Lower lobe of right lung (tissue), 2 donors: ENCODE measurements around the gene NFE2. TPM values are rescaled to one million over a fixed set of nuclear protein-coding genes. Genes with fewer than 3 reads are reported as not detected.

Experiments used
- ATAC-seq, 2 donors: fragments of 200-7000 bp; cut with Tn5 transposase; one replicate each; pipeline ENCODE4 v1.9.1; 2020 to 2022; ENCODE audit warnings: mild to moderate bottlenecking in 2 of 2, moderate library complexity in 2 of 2
- DNase-seq: peaks from one replicate; pipeline ENCODE4 v3.0.0-alpha.2; 2020
- H3K27ac ChIP-seq: fragments of 200-600 bp; one replicate; pipeline ENCODE4 v1.8.0; 2022
- H3K27me3 ChIP-seq: fragments of 200-600 bp; one replicate; pipeline ENCODE4 v1.8.0; 2022; ENCODE audit warnings: low read depth
- H3K36me3 ChIP-seq: fragments of 200-600 bp; one replicate; pipeline ENCODE4 v1.8.0; 2022; ENCODE audit warnings: mild to moderate bottlenecking
- H3K4me1 ChIP-seq: fragments of 200-600 bp; one replicate; pipeline ENCODE4 v1.8.0; 2022
- H3K4me3 ChIP-seq: fragments of 200-600 bp; one replicate; pipeline ENCODE4 v1.8.0; 2022; ENCODE audit warnings: mild to moderate bottlenecking
- H3K9me3 ChIP-seq: fragments of 200-600 bp; one replicate; pipeline ENCODE4 v1.8.0; 2022
- CTCF ChIP-seq: fragments of 200-600 bp; IDR thresholded peaks from one replicate; pipeline ENCODE4 v1.8.0; 2022; ENCODE audit warnings: antibody characterized with exemption, mild to moderate bottlenecking
- intact Hi-C: fragments of 100-400 bp; cut with DNase I; formaldehyde crosslinking; loops from one replicate; pipeline ENCODE4 v1.11.0; 2022
- total RNA-seq: library from RNA; stranded (reverse); fragmentation: NEBNext Ultra II Directional; extraction: Animal tissue kit (Norgen Biotek cat#: 25700); gene quantifications from one replicate; pipeline ENCODE4 v1.2.1, GENCODE V29; 2021
- donor health status: DM: no; HTN: yes; CAD: no; lungs with severe emphysema.

Gene NFE2
- total RNA-seq, 1 donor from 2014 or later, result 13.5 TPM

GRCh38 chr12:54262403-54262925, 38.4 kb downstream of the NFE2 start:
- no peaks in the 10 kb centered on the region for H3K27me3 ChIP-seq
- ATAC-seq (no peak), DNase-seq (no peak)
- intact Hi-C loops, result no loop called here
- peaks cover 37% of the 10 kb centered on the region for H3K4me1 ChIP-seq
- H3K36me3 ChIP-seq, result peaks cover under 1% of the 10 kb centered on the region
- H3K27ac ChIP-seq, result no peak overlapping the region
- no peak for TF ChIP-seq CTCF
- H3K9me3 ChIP-seq, result no peaks in the 10 kb centered on the region
- no peak overlapping the region for H3K4me3 ChIP-seq

- peaks cover 37% of the 10 kb centered on the region for H3K4me1 ChIP-seq
- H3K36me3 ChIP-seq, result peaks cover 6% of the 10 kb centered on the region
- H3K4me3 ChIP-seq, result no peak overlapping the region
- no peaks in the 10 kb centered on the region for H3K27me3 ChIP-seq
- TF ChIP-seq CTCF, result no peak
- ATAC-seq (no peak), DNase-seq (no peak)
- intact Hi-C loops, result no loop called here
- H3K9me3 ChIP-seq, result no peaks in the 10 kb centered on the region
- H3K27ac ChIP-seq, result no peak overlapping the region
Measured at GRCh38 chr12:54261815-54262402, 38.9 kb downstream of the NFE2 start.

- Histone ChIP-seq H3K27me3 (no peaks in the 10 kb centered on the region), H3K27ac (peak overlapping the region; percentile 80), H3K4me1 (peaks cover 37% of the 10 kb centered on the region), H3K36me3 (peaks cover 31% of the 10 kb centered on the region), H3K4me3 (peak overlapping the region; percentile 49), H3K9me3 (no peaks in the 10 kb centered on the region)
- DNase-seq (peak; percentile 66), ATAC-seq (peak; percentile 92 to 95)
- intact Hi-C loops, result no loop called here
- no peak for TF ChIP-seq CTCF
Measured at GRCh38 chr12:54259194-54260011, 41.4 kb downstream of the NFE2 start.

DNA sequence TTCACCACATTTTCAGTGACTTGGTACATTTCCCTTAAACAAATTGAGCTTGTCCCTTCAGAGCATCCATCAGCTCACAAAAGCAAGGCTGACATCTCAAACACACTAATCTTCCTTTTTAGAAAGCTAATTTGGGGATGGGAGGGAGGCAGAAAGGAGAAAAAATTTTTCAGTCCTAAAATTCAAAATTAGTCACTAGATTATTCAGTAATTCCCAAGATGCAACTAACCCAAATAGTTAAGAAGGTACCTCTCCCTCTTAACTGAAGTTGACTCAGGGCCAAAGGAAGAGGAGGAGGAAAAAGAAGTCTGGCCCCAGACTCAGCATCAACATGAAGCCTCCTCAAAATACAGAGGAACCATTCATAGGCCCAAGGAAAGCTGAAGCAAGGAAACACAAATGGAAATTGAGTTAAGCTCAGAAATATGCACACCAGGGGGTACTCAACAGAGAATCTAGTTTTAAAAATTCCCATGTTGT, 42.6 kb downstream of the NFE2 start:
- ATAC-seq (no peak), DNase-seq (no peak)
- no peak for TF ChIP-seq CTCF
- peaks cover 36% of the 10 kb centered on the region for H3K36me3 ChIP-seq
- H3K27ac ChIP-seq, result peak overlapping the region; percentile 80
- H3K4me3 ChIP-seq, result no peak overlapping the region
- intact Hi-C loops, result no loop called here
- H3K9me3 ChIP-seq, result no peaks in the 10 kb centered on the region
- H3K27me3 ChIP-seq, result no peaks in the 10 kb centered on the region
- peaks cover 37% of the 10 kb centered on the region for H3K4me1 ChIP-seq

- no peak overlapping the region for H3K27ac ChIP-seq
- peaks cover 33% of the 10 kb centered on the region for H3K4me1 ChIP-seq
- TF ChIP-seq CTCF, result no peak
- DNase-seq (no peak), ATAC-seq (no peak)
- no peaks in the 10 kb centered on the region for H3K9me3 ChIP-seq
- peaks cover 36% of the 10 kb centered on the region for H3K36me3 ChIP-seq
- no peaks in the 10 kb centered on the region for H3K27me3 ChIP-seq
- no peak overlapping the region for H3K4me3 ChIP-seq
- intact Hi-C loops, result no loop called here
Measured at GRCh38 chr12:54257332-54257731, 43.5 kb downstream of the NFE2 start.
